Choroid plexus epithelial cell (primary cell): ENCODE measurements around the gene KRTAP12-3.
"Not testable (repeated sequence)": the region's sequence is repeated elsewhere in the genome, so short reads cannot be mapped to it uniquely, and the experiment has no call there.

Experiments used
- DNase-seq: peaks from one replicate; pipeline ENCODE4 v3.0.0-alpha.2; 2010; ENCODE audit warnings: low read depth
- H3K4me3 ChIP-seq: 2 replicates; pipeline ENCODE4 v1.5.1; 2011; ENCODE audit warnings: low read depth, mild to moderate bottlenecking, control low read depth, low read length, moderate library complexity
- TF ChIP-seq, protein P1 (sequence below): conservative IDR thresholded peaks from 2 replicates; pipeline ENCODE4 v1.5.1; 2011; ENCODE audit warnings: low read depth, mild to moderate bottlenecking, control low read depth, inconsistent platforms, low read length, moderate library complexity

Gene KRTAP12-3

DNA sequence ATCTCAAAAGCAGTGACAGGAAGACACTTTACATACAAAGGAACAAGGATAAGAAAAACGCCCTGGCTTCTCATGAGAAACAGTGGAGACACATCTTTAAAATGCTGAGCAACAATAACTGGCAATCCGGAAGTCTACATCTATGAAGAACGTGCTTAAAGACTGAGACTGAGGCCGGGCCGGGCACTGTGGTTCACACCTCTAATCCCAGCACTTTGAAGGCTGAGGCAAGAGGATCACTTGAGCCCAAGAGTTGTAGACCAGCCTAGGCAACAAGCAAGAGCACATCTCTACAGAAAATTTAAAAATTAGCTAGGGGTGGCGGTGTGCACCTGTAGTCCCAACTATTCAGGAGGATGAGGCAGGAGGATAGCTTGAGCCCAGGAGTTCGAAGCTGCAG is 26.3 kb downstream of the KRTAP12-3 start:
- H3K4me3 ChIP-seq, result no peak overlapping the region
- no peak for DNase-seq
- TF ChIP-seq, protein P1, sequence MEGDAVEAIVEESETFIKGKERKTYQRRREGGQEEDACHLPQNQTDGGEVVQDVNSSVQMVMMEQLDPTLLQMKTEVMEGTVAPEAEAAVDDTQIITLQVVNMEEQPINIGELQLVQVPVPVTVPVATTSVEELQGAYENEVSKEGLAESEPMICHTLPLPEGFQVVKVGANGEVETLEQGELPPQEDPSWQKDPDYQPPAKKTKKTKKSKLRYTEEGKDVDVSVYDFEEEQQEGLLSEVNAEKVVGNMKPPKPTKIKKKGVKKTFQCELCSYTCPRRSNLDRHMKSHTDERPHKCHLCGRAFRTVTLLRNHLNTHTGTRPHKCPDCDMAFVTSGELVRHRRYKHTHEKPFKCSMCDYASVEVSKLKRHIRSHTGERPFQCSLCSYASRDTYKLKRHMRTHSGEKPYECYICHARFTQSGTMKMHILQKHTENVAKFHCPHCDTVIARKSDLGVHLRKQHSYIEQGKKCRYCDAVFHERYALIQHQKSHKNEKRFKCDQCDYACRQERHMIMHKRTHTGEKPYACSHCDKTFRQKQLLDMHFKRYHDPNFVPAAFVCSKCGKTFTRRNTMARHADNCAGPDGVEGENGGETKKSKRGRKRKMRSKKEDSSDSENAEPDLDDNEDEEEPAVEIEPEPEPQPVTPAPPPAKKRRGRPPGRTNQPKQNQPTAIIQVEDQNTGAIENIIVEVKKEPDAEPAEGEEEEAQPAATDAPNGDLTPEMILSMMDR, result no peak

- DNase-seq, result no peak
- H3K4me3 ChIP-seq, result no peak overlapping the region
- TF ChIP-seq, protein P1, result no peak
Measured at GRCh38 chr21:44684483-44684882, 26.8 kb downstream of the KRTAP12-3 start.

DNA sequence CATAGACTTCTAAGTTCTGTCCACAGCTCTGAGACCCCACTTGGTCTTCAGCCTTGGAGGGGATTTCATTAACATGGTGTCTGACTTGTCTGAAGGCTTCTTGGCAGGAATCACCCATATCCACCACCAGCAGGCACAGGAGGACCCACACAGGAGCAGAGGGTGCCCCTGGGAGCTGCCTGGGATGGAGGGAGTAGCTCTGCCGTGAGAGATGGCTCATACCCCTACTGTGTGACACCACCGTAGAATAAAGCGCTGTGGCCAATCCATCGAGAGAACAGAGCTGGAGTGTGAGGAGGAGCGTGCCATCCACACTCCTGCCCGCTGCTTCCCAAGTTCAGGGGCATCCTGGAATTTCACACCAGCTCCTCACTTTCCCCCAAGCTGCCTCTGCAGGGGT is 27.3 kb downstream of the KRTAP12-3 start:
- DNase-seq, H3K4me3 ChIP-seq: not testable (repeated sequence)

GRCh38 chr21:44686000-44686781 is 28.5 kb downstream of the KRTAP12-3 start:
- DNase-seq, result no peak
- H3K4me3 ChIP-seq, result no peak overlapping the region
- TF ChIP-seq, protein P1, result no peak

DNA sequence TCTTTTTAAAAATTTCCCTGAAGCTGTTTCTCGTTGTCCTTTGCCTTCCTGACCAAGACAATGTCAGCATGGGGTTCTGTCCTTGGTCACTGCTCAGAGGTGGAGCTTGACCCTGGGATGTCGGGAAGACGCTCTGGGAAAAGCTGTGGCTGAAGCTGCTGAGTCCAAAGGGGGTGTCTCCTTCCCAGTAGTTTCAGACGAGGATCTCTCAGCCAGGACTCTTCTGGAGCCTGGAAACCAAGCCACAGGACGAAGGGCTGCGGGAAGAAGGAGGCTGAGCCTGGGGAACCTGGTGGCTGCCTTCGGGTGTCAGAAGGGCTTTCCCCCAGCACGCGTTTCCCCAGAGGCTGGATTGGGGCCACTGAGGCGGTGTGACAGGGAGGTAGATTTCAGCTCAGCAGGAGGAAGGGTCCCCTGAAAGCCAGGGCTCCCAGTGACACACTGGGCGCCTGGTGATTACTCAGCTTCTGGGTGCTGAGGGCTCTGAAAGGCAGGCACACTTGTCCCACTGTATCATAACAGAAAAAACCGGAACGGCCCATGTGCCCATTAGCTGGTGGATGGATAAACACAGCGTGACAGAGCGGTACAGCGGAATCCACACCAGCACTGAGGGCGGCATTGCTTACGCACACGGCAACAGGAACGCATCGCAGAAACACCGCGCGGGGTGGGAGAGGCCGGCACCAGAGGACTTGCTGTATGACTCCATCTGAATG is 29.3 kb downstream of the KRTAP12-3 start:
- H3K4me3 ChIP-seq, result no peak overlapping the region
- TF ChIP-seq, protein P1, result no peak
- DNase-seq, result no peak

GRCh38 chr21:44687671-44688070 is 29.9 kb downstream of the KRTAP12-3 start:
- no peak overlapping the region for H3K4me3 ChIP-seq
- TF ChIP-seq, protein P1, result no peak
- no peak for DNase-seq

DNA sequence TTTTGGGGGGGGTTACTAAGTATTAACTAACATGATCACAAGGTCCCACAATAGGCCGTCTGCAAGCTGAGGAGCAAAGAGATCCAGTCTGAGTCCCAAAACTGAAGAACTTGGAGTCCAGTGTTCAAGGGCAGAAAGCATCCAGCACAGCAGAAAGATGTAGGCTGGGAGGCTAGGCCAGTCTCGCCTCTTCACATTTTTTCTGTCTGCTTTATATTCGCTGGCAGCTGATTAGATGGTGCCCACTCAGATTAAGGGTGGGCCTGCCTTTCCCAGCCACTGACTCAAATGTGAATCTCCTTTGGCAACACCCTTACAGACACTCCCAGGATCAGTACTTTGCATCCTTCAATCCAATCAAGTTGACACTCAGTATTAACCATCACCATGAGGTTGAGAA is 32.0 kb downstream of the KRTAP12-3 start:
- not testable (repeated sequence) for DNase-seq, H3K4me3 ChIP-seq

DNA sequence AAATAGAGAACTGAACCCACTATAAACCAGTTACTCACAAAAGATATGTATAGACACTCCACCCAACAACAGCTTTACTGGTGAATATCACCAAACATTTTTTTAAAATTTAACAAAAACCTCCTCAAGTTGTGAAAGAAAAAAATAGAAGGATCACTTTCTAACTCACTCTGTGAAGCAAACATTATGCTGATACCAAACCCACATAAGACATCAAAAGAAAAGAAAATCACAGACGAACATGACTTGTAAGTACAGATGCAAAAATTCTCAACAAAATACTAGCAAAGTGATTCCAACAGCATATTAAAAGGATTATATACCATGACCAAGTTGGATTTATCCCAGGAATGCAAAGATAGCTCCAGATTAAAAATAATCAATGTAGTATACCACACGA is 34.0 kb downstream of the KRTAP12-3 start:
- no peak for DNase-seq
- TF ChIP-seq, protein P1, result no peak
- H3K4me3 ChIP-seq, result no peak overlapping the region
